DMS153 (cell line): ENCODE results near the gene CPN2.
A peak's percentile ranks its signal among the peaks of the same experiment; 100 is the strongest.

Experiments used
- DNase-seq: peaks from one replicate; lab custom pipeline; 2025; lab: John Stamatoyannopoulos, UW

The CPN2 gene, protein sequence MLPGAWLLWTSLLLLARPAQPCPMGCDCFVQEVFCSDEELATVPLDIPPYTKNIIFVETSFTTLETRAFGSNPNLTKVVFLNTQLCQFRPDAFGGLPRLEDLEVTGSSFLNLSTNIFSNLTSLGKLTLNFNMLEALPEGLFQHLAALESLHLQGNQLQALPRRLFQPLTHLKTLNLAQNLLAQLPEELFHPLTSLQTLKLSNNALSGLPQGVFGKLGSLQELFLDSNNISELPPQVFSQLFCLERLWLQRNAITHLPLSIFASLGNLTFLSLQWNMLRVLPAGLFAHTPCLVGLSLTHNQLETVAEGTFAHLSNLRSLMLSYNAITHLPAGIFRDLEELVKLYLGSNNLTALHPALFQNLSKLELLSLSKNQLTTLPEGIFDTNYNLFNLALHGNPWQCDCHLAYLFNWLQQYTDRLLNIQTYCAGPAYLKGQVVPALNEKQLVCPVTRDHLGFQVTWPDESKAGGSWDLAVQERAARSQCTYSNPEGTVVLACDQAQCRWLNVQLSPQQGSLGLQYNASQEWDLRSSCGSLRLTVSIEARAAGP

DNA sequence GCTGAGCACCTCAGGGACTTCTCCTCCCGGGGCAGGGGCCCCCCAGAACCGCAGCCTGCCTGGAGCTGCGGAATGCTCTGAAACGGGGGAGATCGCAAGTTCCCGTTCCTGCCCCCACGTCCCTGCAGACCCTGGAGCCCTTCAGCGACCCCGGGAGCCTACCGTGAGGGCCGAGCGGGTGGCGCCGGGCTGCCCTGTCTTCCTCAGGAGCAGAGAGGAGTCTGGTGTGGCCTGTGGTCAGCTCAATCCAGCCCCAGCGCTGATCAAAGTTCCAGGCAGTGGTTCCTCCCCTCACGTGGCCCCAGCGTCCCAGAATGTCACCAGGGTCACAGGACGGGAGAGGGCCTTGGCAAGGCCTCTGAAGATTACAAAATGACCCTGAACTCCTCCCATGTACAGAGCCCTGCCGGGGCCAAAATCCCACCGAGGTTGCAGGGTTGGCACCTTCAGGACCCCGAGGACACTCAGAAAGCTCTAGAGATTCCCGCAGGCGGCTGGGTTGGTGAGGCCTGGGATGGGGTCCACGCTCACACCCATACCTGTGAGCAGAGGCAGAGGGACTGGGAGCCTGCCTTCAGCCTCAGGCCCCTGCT lies at the start of gene CPN2:
Gene CPN2, minus strand, starts transcription at position 249 of the 593 bp plus-strand sequence. CDS start 8,626 bp downstream, outside the sequence.
- DNase-seq, result no peak

DNA sequence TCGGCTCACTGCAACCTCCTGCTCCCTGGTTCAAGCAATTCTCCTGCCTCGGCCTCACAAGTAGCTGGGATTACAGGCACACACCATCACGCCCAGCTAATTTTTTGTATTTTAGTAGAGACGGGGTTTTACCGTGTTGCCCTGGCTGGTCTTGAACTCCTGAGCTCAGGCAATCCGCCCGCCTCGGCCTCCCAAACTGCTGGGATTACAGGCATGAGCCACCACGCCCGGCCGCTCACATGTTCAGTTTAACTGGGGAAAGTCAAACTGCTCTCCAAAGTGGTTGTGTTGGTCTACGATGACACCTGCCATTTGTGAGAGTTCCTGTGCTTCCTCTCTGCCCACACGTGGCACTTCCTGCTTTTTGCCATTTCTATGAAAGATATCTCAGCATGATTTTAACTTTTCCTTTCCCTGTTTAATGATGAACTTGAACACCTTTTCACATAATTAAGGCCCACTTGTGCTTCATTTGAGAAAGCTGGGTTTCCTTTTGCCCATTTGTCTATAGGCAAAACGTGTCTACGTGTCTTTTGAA lies 48.8 kb upstream of the CPN2 start:
- DNase-seq, result peak; percentile 3

DNA sequence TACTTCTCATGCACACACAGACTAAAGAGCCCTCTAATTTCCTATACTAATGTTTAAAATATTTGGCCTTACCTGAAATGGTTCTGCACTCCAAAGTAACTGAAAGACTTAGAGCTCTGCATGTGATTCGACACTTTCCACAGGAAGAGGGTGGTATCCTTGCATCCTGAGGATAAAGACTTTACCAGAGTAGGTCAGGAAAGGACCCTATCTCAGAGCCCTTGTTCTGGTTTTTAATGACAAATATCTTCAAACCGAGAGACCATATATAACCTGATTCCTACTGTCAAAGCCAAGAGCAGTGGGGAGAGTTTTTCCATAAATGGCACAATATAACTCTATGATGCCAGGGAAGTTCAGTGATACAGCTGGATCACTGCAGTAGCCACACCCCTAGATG lies 48.0 kb upstream of the CPN2 start, which contains the start of gene GP5:
Gene GP5, minus strand, starts transcription at position 101 of the 400 bp plus-strand sequence. CDS start 984 bp downstream, outside the sequence.
- no peak for DNase-seq

DNA sequence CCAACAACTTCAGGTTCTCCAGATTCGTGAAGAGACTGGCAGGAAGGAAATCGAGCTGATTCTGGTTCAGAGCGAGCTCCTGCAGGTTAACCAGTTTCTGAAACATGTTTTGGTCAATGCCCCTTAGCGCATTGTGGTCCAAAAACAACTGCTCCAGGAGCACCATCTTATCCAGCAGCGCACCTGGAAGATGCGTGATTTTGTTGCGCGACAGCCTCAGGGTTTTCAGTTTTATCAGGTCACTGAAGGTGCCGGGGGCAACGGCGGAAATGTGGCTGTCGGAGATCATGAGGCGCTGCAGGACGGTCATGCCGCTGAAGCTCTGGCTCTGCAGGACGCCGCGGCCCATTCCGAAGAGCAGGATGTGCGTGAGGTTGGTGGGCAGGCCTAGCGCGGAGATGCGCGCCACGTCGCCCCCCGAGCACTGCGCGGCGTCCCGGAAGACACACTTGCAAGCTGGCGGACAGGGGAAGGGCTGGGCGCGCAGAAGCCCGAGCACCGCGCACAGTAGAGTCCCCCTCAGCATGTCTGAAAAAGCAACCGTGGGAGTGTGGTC lies 46.7 kb upstream of the CPN2 start:
- no peak for DNase-seq

DNA sequence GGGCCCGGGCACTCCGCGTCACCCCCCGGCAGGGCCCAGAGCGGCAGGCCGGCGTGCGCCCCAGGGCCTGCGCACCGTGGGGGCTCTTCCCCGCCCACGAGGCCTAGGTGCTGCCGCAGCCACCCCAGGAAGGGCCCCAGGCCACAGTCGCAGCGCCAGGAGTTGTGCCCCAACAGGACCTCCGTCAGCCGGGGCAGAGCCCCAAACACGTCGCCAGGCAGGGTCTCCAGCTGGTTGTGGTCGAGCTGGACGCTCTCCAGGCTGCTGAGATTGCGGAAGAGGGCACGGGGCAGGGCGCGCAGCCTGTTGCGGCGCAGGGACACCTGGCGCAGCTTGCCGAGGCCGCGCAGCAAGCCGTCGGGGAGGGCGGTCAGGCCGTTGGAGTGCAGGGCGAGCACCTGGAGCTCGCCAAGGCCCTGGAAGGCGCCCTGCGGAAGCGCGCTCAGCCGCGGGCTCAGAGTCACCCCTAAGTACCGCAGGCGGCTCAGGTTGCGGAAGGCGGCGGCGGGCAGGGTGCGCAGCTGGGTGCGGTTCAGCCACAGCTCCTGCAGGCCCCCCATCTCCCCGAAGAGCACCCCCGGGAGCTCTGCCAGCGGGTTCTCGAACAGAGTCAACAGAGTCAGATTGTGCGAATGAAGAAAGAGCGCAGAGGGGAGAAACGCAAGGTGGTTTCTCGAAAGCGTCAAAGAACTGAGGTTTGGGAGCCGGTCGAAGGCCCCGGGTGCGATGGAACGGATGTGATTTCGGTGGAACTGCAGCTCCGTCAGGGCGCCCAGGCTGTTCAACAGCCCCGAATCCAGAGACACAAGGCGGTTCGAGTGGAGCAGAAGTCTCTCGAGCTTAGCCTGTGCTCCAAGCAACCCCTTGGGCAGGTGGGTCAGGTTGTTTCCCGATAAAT lies 46.0 kb upstream of the CPN2 start:
- DNase-seq, result peak; percentile 70

DNA sequence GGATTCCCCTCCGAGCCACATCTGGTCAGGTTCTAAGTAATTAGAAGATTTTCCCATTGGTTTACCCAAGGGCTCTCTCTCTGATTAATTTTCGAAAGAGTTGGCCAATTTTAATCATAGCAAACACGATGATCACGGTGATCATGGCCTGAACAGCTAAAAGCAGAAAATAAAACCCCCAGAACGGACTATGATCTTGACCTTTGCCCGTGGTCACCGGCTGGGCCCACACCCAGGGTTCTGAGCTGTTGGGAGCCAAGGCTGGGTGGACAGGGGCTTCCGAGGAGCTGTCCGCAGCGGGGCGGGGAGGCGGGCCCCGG lies 45.4 kb upstream of the CPN2 start:
- DNase-seq, result no peak

DNA sequence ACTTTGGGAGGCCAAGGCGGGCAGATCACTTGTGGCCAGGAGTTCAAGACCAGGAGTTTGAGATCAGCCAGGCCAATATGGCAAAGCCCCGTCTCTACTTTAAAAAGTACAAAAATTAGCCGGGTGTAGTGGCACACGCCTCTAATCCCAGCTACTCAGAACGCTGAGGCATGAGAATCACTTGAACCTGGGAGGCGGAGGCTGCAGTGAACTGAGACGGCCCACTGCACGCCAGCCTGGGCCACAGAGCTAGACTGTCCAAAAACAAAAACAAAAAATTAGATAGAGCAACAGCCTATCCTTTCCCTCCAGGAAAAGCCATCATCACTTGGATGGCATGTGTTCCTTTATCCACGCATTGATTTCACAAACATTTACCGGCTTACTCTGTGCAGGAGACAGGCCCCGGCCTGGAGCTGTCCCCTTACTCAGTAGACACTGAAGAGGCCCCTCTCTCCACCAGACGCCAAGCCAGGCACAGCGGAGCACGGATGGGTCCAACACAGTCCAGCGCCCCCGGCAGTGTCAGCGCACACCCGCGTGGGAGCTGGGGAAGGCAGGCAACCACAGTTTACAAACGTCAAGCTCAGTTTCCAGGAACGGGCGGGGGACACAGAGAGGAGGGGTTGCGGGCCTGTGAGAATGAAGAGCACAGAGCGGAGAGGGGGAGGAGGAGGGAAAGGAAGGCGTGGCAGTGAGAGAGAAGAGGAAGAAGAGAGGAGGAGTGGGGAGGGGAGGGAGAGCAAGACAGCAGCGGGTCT lies 44.8 kb upstream of the CPN2 start:
- peak; percentile 66 for DNase-seq

DNA sequence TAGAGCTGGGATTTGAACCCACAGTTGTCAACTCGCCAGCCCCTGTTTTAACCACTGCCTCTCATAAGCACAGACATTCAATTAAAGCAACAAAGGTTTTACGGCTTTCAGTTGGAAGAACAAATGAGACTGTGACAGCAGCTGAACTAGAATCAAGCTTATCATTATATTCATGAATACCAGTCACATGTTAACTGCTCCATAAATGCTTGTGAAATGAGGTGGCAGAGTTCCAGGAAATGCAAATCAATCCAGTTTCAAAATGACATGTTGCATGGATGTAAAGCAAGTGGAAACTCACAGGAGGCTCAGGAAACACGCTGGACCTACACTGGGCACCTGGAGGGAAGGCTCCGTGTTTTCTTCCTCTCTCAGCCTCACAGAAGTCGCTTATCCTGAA lies 44.1 kb upstream of the CPN2 start:
- DNase-seq, result peak; percentile 94

DNA sequence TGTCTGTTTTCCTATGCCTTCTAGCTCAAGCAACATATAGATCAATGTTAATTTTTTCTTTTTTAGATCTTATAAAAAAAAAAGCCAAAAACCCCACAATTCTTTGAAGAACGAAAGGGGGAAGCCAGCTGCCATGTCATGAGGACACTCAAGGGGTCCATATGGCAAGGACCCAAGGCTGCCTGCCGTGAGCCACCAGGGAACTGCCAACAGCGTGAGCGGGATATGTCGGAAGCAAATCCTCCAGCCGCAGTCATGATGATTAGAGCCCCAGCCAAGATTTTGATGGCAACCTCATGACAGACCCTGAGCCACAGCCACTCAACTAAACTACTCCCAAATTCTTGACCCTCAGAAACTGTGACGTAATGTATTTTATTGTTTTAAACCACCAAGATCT lies 41.4 kb upstream of the CPN2 start:
- no peak for DNase-seq

DNA sequence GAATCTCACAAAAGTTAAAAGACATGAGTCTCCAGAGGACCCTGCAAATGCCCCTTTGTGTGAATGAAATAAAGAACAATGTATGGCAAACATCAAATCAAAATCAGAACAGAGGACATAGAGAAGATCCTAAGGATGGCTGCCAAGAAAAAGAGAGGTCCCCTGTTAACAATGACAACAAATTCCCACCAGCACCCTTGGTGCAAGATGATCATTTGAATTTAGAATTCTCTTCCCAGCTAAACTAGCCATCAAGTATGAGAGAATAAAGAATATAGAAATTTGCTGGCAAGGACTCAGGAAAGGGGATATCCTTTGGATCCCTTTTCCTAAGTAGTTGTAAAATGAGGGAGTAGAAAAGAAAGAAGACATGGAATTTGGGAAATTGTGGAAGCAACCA lies 39.7 kb upstream of the CPN2 start:
- DNase-seq, result no peak

DNA sequence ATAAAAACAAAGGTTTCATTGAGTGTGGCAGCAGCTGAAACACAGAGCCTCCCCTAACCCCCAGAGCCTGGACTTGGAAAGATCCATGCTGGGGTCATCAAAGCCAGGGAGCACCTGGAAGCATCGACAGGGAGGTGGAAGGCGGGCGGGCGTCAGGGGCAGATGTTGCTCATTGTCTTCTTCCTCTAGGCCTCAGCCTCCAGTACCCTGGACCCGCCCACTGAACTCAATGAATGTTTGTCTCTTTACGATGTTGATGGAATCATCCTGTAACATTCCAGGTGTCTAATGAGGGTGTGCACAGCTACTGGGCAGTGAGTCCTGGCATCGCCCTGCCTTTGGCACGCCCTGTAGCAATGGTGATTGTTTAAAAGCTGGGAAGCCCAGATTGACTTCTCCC lies 38.1 kb upstream of the CPN2 start:
- DNase-seq, result no peak

DNA sequence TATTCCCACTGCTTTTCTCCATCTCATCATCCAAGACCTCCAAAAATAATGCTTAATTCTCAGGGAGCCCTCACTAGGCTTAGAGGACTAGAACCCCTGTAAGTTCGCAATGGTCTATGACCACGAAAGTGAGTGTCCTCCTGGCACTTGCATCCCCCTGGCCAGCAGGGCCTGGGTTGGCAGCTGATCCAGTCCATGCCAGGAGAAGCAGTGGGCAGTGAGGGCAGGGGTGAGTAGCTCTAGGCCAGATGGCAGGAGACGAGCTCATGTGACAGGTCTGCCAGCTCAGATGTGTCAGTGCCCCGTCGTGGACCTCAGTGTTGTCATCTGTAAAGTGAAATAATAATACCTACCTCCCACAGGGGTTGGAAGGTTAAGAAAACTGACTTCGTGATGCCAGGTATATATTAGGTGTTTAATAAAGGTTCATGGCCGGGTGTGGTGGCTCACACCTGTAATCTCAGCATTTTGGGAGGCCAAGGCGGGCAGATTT lies 36.8 kb upstream of the CPN2 start:
- DNase-seq, result no peak

DNA sequence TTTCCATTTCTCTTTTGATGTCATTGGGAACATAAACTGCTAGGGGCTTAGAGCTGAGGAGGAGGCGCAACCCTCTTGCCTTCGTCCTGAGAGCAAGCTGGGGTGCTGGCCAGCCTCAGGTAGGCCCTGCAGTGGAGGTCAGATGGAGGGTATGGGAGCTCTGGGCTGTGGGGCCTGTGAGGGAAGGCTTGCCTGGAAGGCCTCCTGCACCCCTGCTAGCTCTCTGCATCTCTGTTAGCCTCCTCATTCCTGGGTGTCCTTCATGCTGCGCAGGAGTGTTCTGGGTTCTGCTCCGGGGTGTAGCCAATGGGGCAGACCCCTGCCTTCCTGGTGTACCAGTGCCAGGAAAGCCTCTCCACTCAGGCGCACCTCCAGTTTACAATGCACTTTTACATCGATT lies 36.1 kb upstream of the CPN2 start:
- DNase-seq, result no peak

DNA sequence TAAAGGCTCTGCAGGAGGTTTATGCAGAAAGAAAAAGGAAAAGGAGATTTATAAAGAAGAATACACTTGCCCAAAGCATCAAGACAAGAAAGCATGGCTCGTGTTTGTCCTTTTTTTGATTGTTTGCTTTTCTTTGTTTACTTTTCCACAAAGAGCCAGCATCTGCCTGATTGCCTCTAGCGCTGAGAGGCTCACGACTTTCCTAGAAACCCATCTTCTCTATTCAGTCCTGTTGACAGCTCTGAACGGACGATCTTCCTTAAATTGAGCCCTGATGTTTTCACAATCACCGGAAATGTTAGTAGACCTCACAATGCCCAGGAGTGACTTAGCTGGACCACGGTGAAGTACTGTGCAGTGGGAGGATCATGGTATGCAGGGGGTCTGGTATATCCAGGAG lies 35.5 kb upstream of the CPN2 start:
- peak; percentile 65 for DNase-seq

DNA sequence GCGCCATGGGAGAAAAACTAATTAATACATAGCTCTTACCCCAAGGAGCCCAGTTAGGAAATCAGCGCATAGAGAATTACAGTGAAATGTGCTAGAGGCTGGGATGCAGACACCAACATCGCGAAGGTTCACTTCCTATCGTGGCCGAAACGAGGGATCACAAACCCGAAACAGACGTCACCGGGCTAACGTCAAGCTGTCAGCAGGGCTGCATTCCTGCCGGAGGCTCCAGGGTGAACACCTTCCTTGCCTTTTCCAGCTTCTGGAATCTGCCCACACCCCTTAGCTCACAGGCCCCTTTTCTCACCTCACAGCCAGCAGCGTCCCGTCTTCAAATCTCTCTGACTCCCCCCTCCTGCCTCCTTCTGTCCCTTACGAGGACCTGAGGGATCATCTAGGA lies 34.9 kb upstream of the CPN2 start:
- DNase-seq, result no peak

DNA sequence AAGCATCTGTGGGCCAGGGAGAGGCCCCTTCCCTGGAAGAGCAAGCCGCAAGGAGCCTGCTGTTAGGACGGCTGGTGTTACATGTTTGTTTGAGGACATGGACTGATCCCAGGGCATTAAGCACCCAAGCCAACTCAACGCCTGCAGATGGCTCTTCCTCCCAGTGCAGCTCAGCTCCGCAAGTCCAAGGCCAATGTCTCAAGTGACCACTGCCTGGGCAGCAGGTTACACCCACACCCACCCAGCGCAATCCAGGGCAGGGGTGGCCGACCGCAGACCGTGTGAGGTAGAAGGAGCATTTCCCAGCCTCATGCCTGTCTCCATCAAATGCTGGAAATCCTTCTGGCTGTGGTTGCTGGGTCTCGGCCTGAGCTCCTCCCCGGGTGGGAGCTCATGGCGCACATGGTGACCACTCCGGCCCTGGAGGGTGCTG lies 33.5 kb upstream of the CPN2 start:
- DNase-seq, result no peak

DNA sequence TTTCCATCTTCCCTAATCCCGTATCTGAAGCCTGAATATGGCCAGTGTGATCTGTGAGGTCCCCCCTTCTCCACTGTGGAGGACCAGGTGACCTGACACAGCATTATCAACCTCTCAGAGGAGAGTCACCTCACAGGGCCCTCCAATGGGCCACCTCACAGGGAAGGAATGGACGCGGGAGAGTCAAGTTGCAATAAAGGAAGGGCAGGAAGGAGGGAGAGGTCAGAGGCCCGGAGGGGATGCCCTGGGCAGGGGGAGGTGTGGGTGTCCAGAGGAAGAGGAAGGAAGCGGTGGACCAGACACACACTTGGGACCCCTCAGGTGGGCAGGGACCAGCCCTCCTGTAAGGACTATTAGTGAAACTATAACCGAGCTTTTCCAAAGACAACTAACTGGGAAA lies 33.0 kb upstream of the CPN2 start:
- DNase-seq, result no peak

DNA sequence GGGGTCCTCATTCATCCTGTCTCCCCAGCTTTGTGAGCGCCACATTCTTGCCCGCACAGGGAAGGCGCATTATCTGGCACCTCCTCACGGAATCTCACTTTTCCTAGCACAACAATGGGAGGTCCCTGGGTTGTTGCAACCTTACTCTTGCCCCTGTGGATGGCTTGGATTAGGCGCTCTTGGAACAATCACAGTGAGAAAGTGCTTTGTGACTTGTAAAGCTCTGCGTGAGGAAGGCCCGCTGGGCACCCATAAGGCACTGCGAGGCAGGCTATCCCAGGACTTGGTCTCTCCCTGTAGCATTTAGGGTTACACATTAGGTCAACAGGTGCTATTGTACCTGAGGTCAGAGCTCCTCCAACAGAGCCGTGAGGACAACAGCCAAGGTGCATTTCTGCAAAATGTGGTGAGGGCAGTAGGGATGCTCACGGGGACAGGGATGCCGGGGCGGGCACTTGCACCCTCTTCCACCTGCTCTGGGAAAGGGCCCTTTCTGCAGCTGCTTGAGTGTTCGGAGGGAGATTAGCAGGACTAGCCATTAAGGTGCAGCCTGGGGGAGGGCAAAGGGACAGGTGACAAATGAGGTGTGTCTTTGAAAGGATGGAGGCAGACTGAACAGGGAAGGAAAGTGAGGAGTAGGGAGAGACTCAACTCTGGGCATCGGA lies 32.3 kb upstream of the CPN2 start:
- no peak for DNase-seq

DNA sequence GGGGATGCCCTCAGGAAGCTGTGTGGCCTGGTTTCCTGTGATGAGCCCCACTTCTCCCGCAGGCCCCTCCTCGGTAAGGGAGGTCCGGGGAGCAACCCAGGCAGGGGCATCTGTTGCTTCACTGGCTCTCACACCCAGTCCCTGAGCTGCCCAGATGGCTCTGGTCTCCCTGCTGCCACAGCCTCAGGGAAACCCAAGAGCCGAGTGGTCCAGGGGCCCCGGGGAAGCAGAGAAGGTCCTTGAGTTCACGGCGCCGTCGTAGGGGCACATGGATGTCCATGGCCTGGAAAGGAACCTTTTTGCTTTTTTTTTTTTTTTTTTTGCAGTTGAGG lies 31.7 kb upstream of the CPN2 start:
- DNase-seq, result no peak

DNA sequence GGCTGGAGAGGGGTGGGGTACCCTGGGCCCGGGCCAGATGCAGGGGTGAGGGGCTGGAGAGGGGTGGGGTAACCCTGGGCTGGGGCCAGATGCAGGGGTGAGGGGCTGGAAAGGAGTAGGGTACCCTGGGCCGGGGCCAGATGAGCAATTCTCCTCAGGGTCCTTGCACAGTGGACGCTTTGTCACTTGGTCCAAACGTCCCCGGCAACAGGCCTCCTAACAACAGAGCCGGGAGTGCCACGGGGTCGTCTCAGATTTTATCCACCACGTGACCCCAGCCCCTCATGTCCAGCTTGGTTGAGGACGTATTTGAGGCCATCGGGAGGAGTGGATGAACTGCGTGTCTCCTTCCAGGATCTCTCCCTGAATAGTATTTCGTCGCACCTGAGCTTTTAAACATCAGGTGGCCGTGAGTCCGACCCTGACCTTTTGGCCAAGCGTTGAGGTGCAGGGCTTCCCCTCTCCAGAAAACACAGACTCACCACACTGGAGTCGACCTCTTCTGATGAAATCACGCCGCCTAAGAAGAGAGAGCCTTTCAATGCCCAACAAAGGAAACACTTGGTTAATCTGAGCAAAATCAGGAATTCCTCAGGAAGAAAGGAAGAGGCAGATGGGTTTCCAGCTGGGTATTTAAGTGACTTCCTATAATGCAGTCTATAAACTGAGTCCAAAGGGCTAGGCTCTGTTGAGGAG lies 31.2 kb upstream of the CPN2 start:
- DNase-seq, result no peak
